K562 (cell line): ENCODE results near the gene GSS. TPM values are rescaled to one million over a fixed set of nuclear protein-coding genes. Genes with fewer than 3 reads are reported as not detected.

Experiments
- AFF4 ChIP-seq: sonication (generic); formaldehyde crosslinking; IDR thresholded peaks from 2 replicates; pipeline ENCODE4 v1.8.0; 2023; ENCODE audit warnings: mild to moderate bottlenecking, missing genetic modification reagents
- CREM ChIP-seq: IDR thresholded peaks from 2 replicates; pipeline ENCODE4 v1.6.1; 2014; ENCODE audit warnings: antibody characterized with exemption, low read depth
- E2F8 ChIP-seq: fragments of 450-650 bp; IDR thresholded peaks from 2 replicates; pipeline ENCODE4 v1.7.1; 2018; ENCODE audit warnings: mild to moderate bottlenecking, low read depth; ENCODE audit not compliant: partially characterized antibody
- HNRNPL ChIP-seq: fragments of 200-400 bp; formaldehyde crosslinking; IDR thresholded peaks from 2 replicates; pipeline ENCODE4 v1.6.1; 2017; ENCODE audit warnings: low read depth, mild to moderate bottlenecking, low read length
- POLR2AphosphoS2 ChIP-seq: IDR thresholded peaks from 2 replicates; pipeline ENCODE4 v1.6.1; 2012; ENCODE audit warnings: low read length, improper control_type of control experiment
- PPARD ChIP-seq: fragments of 250-450 bp; sonication (Bioruptor Pico); IDR thresholded peaks from 2 replicates; pipeline ENCODE4 v1.8.0; 2022; ENCODE audit warnings: inconsistent platforms, mild to moderate bottlenecking, moderate library complexity
- RHOXF2B ChIP-seq: fragments of 250-450 bp; sonication (Bioruptor Pico); conservative IDR thresholded peaks from 2 replicates; pipeline ENCODE4 v1.5.1; 2021
- SMARCC2 ChIP-seq: fragments of 450-650 bp; IDR thresholded peaks from 2 replicates; pipeline ENCODE4 v1.6.1; 2017; ENCODE audit warnings: antibody characterized with exemption, moderate library complexity, mild to moderate bottlenecking, low read depth
- SREBF2 ChIP-seq: sonication (generic); formaldehyde crosslinking; IDR thresholded peaks from 2 replicates; pipeline ENCODE4 v1.4.0; 2020; ENCODE audit warnings: mild to moderate bottlenecking, missing genetic modification reagents
- SRF ChIP-seq, 2 experiments: fragments of 250-450, 450-650 bp in 1 of 2; sonication (Bioruptor Pico) in 1 of 2; sonication (generic) in 1 of 2; formaldehyde crosslinking; IDR thresholded peaks; 2 replicates each; pipeline versions ENCODE4 v1.5.0 to v1.5.1; 2020 to 2022; ENCODE audit warnings: mild to moderate bottlenecking in 1 of 2, missing genetic modification reagents in 1 of 2
- YBX1 ChIP-seq: fragments of 450-650 bp; IDR thresholded peaks from 2 replicates; pipeline ENCODE4 v1.7.1; 2016; ENCODE audit warnings: mild to moderate bottlenecking
- ZKSCAN8 ChIP-seq: fragments of 200-800 bp; sonication (Bioruptor generic); IDR thresholded peaks from 2 replicates; pipeline ENCODE4 v1.6.1; 2016; ENCODE audit warnings: missing genetic modification characterization, missing compliant biosample characterization
- ZNF436 ChIP-seq: fragments of 250-450, 450-650 bp; sonication (Bioruptor Pico); formaldehyde crosslinking; IDR thresholded peaks from 2 replicates; pipeline ENCODE4 v1.7.0; 2020; ENCODE audit warnings: mild to moderate bottlenecking
- ZNF445 ChIP-seq: fragments of 250-450 bp; sonication (Bioruptor Pico); IDR thresholded peaks from 2 replicates; pipeline ENCODE4 v1.4.0; 2020; ENCODE audit warnings: low read depth, mild to moderate bottlenecking, moderate library complexity
- ZNF512 ChIP-seq: IDR thresholded peaks from 2 replicates; pipeline ENCODE4 v1.6.1; 2016; ENCODE audit warnings: missing genetic modification characterization, missing compliant biosample characterization
- polyA plus RNA-seq, 8 experiments: library from polyadenylated mRNA; depleted of rRNA in 4 of 8; stranded (reverse) in 5 of 8; unstranded in 3 of 8; fragments of >200 nt; fragmentation: Nextera tagmentation in 2 of 8; fragmentation: Illumina TruSeq in 1 of 8; extraction: Ambion mirVana in 2 of 8; extraction: Trizol in 1 of 8; gene quantifications; 2 replicates each; pipeline versions ENCODE4 v1.2.1 to v1.2.3, GENCODE V29; 2011 to 2014; ENCODE audit warnings: inconsistent platforms in 1 of 8, missing spikeins in 1 of 8
- total RNA-seq, 7 experiments: library from RNA; depleted of rRNA in 6 of 7; stranded (reverse); fragments of >200 nt in 6 of 7; fragmentation: Illumina TruSeq in 2 of 7; extraction: Trizol in 2 of 7; gene quantifications; 2 replicates each; pipeline versions ENCODE4 v1.2.1 to v1.2.3, GENCODE V29; 2011 to 2021; ENCODE audit warnings: low replicate concordance in 1 of 7

The GSS gene
- total and polyA plus RNA-seq, 9 of the 15 experiments (the other 6 are each of a cell fraction or from before 2014, with no cell fraction given): 18.4 to 165 (median 89.4) TPM

GRCh38 chr20:34955231-34956040 is at the start of gene GSS, which contains the start of gene MYH7B (continued):
- TF ChIP-seq E2F8: no peak
- TF ChIP-seq SMARCC2: no peak
- TF ChIP-seq AFF4 (CRISPR knock-in tag): peak; percentile 94
- TF ChIP-seq YBX1: no peak
- no peak for TF ChIP-seq RHOXF2B (CRISPR knock-in tag)
- no peak for TF ChIP-seq ZKSCAN8 (CRISPR knock-in tag)
- TF ChIP-seq HNRNPL: no peak
- TF ChIP-seq POLR2AphosphoS2: no peak
- TF ChIP-seq ZNF512 (tag): no peak
- TF ChIP-seq PPARD (CRISPR knock-in tag): no peak
- 0 out of 2 replicates have a peak, but pooled peaks have one; percentile 45 for TF ChIP-seq CREM
- TF ChIP-seq ZNF436 (CRISPR knock-in tag): no peak
- TF ChIP-seq SREBF2 (CRISPR knock-in tag): no peak
- TF ChIP-seq ZNF445 (CRISPR knock-in tag): no peak
- TF ChIP-seq SRF (CRISPR knock-in tag; IDR thresholded peaks at IDR 0.05): no peak
